Stimulated activated naive CD8-positive, alpha-beta T cell treated with anti-CD3 and anti-CD28 coated beads, Interleukin-15, Interleukin-2, amounts not matched to agents 100 ng/mL and 50 ng/mL, for 24 hours (primary cell): ENCODE measurements around the gene VANGL1.

Experiments used
- H3K27ac Mint-ChIP-seq: one replicate; pipeline ENCODE4 v1.8.0; 2021; ENCODE audit warnings: mild to moderate bottlenecking, mixed read lengths
- H3K27me3 Mint-ChIP-seq: one replicate; pipeline ENCODE4 v1.8.0; 2021; ENCODE audit warnings: mixed read lengths
- H3K36me3 Mint-ChIP-seq: one replicate; pipeline ENCODE4 v1.8.0; 2021; ENCODE audit warnings: low read depth, mixed read lengths
- H3K4me1 Mint-ChIP-seq: one replicate; pipeline ENCODE4 v1.8.0; 2021; ENCODE audit warnings: low read depth, mixed read lengths
- H3K4me3 Mint-ChIP-seq: one replicate; pipeline ENCODE4 v1.8.0; 2021; ENCODE audit warnings: mild to moderate bottlenecking, mixed read lengths
- H3K9me3 Mint-ChIP-seq: one replicate; pipeline ENCODE4 v1.8.0; 2021; ENCODE audit warnings: mixed read lengths

VANGL1 gene

GRCh38 chr1:115651391-115651790 is 9.6 kb downstream of the VANGL1 start:
- peaks cover 8% of the 10 kb centered on the region for H3K4me1 Mint-ChIP-seq
- H3K9me3 Mint-ChIP-seq, result no peaks in the 10 kb centered on the region
- H3K36me3 Mint-ChIP-seq, result peaks cover 4% of the 10 kb centered on the region
- H3K27ac Mint-ChIP-seq, result no peak overlapping the region
- H3K4me3 Mint-ChIP-seq, result no peak overlapping the region
- no peaks in the 10 kb centered on the region for H3K27me3 Mint-ChIP-seq

GRCh38 chr1:115652236-115652788 is 10.5 kb downstream of the VANGL1 start:
- Mint-ChIP-seq H3K4me1 (peaks cover 8% of the 10 kb centered on the region), H3K36me3 (peaks cover 4% of the 10 kb centered on the region), H3K4me3 (no peak overlapping the region)

GRCh38 chr1:115654125-115654524 is 12.4 kb downstream of the VANGL1 start:
- Mint-ChIP-seq H3K27ac (no peak overlapping the region), H3K27me3 (no peaks in the 10 kb centered on the region), H3K36me3 (peaks cover 4% of the 10 kb centered on the region), H3K4me1 (peaks cover 8% of the 10 kb centered on the region), H3K9me3 (no peaks in the 10 kb centered on the region), H3K4me3 (no peak overlapping the region)

More at GRCh38 chr1:115652236-115652788, 10.5 kb downstream of the VANGL1 start:
- H3K27ac Mint-ChIP-seq, result no peak overlapping the region
- H3K27me3 Mint-ChIP-seq, result no peaks in the 10 kb centered on the region
- H3K9me3 Mint-ChIP-seq, result no peaks in the 10 kb centered on the region

GRCh38 chr1:115654663-115655305 is 13.0 kb downstream of the VANGL1 start:
- H3K9me3 Mint-ChIP-seq, result no peaks in the 10 kb centered on the region
- H3K27ac Mint-ChIP-seq, result no peak overlapping the region
- H3K36me3 Mint-ChIP-seq, result peaks cover 4% of the 10 kb centered on the region
- no peaks in the 10 kb centered on the region for H3K27me3 Mint-ChIP-seq
- H3K4me1 Mint-ChIP-seq, result peaks cover 8% of the 10 kb centered on the region
- no peak overlapping the region for H3K4me3 Mint-ChIP-seq

GRCh38 chr1:115655306-115655663 is 13.5 kb downstream of the VANGL1 start:
- no peak overlapping the region for H3K4me3 Mint-ChIP-seq
- H3K4me1 Mint-ChIP-seq, result peaks cover 8% of the 10 kb centered on the region
- H3K27ac Mint-ChIP-seq, result no peak overlapping the region
- no peaks in the 10 kb centered on the region for H3K9me3 Mint-ChIP-seq
- peaks cover 4% of the 10 kb centered on the region for H3K36me3 Mint-ChIP-seq
- no peaks in the 10 kb centered on the region for H3K27me3 Mint-ChIP-seq

- Mint-ChIP-seq H3K9me3 (no peaks in the 10 kb centered on the region), H3K36me3 (peaks cover 4% of the 10 kb centered on the region), H3K27me3 (no peaks in the 10 kb centered on the region), H3K4me3 (no peak overlapping the region), H3K27ac (no peak overlapping the region), H3K4me1 (peaks cover 8% of the 10 kb centered on the region)
Observed at GRCh38 chr1:115655916-115656315, 14.1 kb downstream of the VANGL1 start.

GRCh38 chr1:115656461-115657077 is 14.8 kb downstream of the VANGL1 start:
- Mint-ChIP-seq H3K4me1 (peaks cover 8% of the 10 kb centered on the region), H3K36me3 (peaks cover 4% of the 10 kb centered on the region), H3K9me3 (no peaks in the 10 kb centered on the region), H3K4me3 (no peak overlapping the region), H3K27me3 (no peaks in the 10 kb centered on the region), H3K27ac (no peak overlapping the region)

GRCh38 chr1:115658646-115659045 is 16.9 kb downstream of the VANGL1 start:
- no peaks in the 10 kb centered on the region for H3K36me3 Mint-ChIP-seq
- H3K9me3 Mint-ChIP-seq, result no peaks in the 10 kb centered on the region
- no peak overlapping the region for H3K27ac Mint-ChIP-seq
- peaks cover 8% of the 10 kb centered on the region for H3K4me1 Mint-ChIP-seq
- no peaks in the 10 kb centered on the region for H3K27me3 Mint-ChIP-seq
- H3K4me3 Mint-ChIP-seq, result no peak overlapping the region

- Mint-ChIP-seq H3K27ac (no peak overlapping the region), H3K4me3 (no peak overlapping the region), H3K4me1 (peaks cover 3% of the 10 kb centered on the region), H3K9me3 (no peaks in the 10 kb centered on the region), H3K36me3 (no peaks in the 10 kb centered on the region), H3K27me3 (no peaks in the 10 kb centered on the region)
Observed at GRCh38 chr1:115660151-115660550, 18.4 kb downstream of the VANGL1 start.

GRCh38 chr1:115661157-115661556 is 19.4 kb downstream of the VANGL1 start:
- Mint-ChIP-seq H3K4me1 (no peaks in the 10 kb centered on the region), H3K27ac (no peak overlapping the region), H3K9me3 (no peaks in the 10 kb centered on the region), H3K27me3 (no peaks in the 10 kb centered on the region), H3K4me3 (no peak overlapping the region), H3K36me3 (no peaks in the 10 kb centered on the region)

GRCh38 chr1:115665319-115666096 is 23.7 kb downstream of the VANGL1 start:
- H3K4me3 Mint-ChIP-seq, result no peak overlapping the region
- no peaks in the 10 kb centered on the region for H3K36me3 Mint-ChIP-seq
- no peaks in the 10 kb centered on the region for H3K9me3 Mint-ChIP-seq

GRCh38 chr1:115666206-115666605 is 24.4 kb downstream of the VANGL1 start:
- no peaks in the 10 kb centered on the region for H3K36me3 Mint-ChIP-seq
- no peaks in the 10 kb centered on the region for H3K4me1 Mint-ChIP-seq
- no peaks in the 10 kb centered on the region for H3K9me3 Mint-ChIP-seq
- H3K4me3 Mint-ChIP-seq, result no peak overlapping the region
- H3K27ac Mint-ChIP-seq, result no peak overlapping the region
- no peaks in the 10 kb centered on the region for H3K27me3 Mint-ChIP-seq

More at GRCh38 chr1:115665319-115666096, 23.7 kb downstream of the VANGL1 start:
- Mint-ChIP-seq H3K27me3 (no peaks in the 10 kb centered on the region), H3K27ac (no peak overlapping the region), H3K4me1 (no peaks in the 10 kb centered on the region)

GRCh38 chr1:115666702-115667101 is 24.9 kb downstream of the VANGL1 start:
- H3K4me1 Mint-ChIP-seq, result no peaks in the 10 kb centered on the region
- no peak overlapping the region for H3K27ac Mint-ChIP-seq
- no peaks in the 10 kb centered on the region for H3K9me3 Mint-ChIP-seq
- no peaks in the 10 kb centered on the region for H3K36me3 Mint-ChIP-seq
- no peak overlapping the region for H3K4me3 Mint-ChIP-seq
- no peaks in the 10 kb centered on the region for H3K27me3 Mint-ChIP-seq

- Mint-ChIP-seq H3K27ac (no peak overlapping the region), H3K9me3 (no peaks in the 10 kb centered on the region), H3K27me3 (no peaks in the 10 kb centered on the region), H3K4me1 (no peaks in the 10 kb centered on the region), H3K36me3 (no peaks in the 10 kb centered on the region), H3K4me3 (no peak overlapping the region)
Observed at GRCh38 chr1:115668579-115668978, 26.8 kb downstream of the VANGL1 start.

GRCh38 chr1:115669002-115669673 is 27.4 kb downstream of the VANGL1 start:
- no peaks in the 10 kb centered on the region for H3K27me3 Mint-ChIP-seq
- H3K27ac Mint-ChIP-seq, result no peak overlapping the region
- no peaks in the 10 kb centered on the region for H3K9me3 Mint-ChIP-seq
- no peaks in the 10 kb centered on the region for H3K4me1 Mint-ChIP-seq
- no peaks in the 10 kb centered on the region for H3K36me3 Mint-ChIP-seq
- H3K4me3 Mint-ChIP-seq, result no peak overlapping the region
